GM18909 (cell line): ENCODE results near the gene DMRTC2.

Experiments used
- ATAC-seq: cut with Tn5 transposase; IDR thresholded peaks from one replicate; pipeline ENCODE4 v1.9.1; 2021; ENCODE audit warnings: mild to moderate bottlenecking; ENCODE audit not compliant: unreplicated experiment, poor library complexity

DMRTC2 gene

GRCh38 chr19:41845001-41845050, at the start of gene DMRTC2:
Gene DMRTC2, plus strand, starts transcription at chr19:41845042. Its CDS starts 2,387 bp downstream, at chr19:41847429.
- ATAC-seq, result no peak

DNA sequence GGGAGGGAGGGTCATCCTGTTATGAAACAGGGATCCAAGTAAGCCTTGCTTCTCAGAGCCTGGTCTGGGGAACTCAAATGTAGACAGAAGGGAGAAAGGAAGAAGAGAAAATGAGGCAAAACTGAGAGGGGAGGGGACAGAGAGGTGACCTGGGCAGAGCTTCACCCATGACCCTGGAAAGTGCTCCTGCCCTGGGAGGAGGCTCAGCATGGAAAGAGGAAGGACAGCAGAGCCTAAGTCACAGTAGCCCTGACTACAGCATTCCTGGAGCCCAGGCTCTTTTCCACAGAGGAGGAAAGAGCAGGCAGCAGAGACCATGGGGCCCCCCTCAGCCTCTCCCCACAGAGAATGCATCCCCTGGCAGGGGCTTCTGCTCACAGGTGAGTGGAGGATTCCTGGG, 48.5 kb upstream of the DMRTC2 start, which contains the start of gene CEACAM3:
Gene CEACAM3 (plus strand): TSS at position 226 of the 400 bp plus-strand sequence. CDS start 91 bp downstream, at position 317.
- no peak for ATAC-seq

DNA sequence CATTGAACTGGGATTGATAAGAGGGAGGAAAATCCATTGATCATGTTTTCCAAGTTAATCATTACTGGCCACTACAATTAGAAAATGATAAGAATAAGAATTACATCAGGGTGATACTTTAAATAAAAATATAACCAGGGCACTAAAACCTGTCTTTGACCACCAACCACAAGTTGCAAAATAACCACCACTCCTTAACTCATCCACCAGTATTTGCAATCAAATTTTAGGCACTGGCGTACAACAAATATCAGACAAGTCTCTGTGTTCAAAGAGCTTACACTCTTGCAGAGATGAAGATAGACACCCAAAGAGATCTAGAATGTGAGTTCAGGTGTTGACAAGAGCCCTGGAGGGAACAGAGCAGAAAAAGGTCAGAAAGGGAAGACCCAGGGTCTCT, 47.9 kb upstream of the DMRTC2 start:
- ATAC-seq, result no peak

- no peak for ATAC-seq
Observed at GRCh38 chr19:41799444-41800000, 45.3 kb upstream of the DMRTC2 start.

DNA sequence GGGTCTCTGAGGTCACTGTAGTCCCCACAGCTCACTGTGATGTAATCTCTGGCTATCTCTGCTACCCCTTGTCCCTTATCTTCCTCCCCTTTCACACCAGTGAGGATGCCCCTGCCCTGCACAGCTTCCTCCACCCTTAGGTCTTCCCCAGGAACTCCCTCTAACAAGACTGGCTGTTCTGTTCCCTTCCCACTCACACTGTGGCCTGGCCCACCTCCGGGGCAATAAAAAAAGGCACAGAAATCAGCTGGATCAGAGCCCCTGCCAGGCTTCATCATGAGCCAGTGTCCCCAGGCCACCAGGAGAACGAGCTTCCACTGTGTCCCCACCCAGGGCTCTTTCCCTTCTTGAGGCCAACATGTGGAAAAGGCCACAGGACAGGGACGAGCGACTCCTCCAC, 43.8 kb upstream of the DMRTC2 start:
- ATAC-seq, result no peak

GRCh38 chr19:41801792-41802211, 43.0 kb upstream of the DMRTC2 start:
- ATAC-seq, result no peak

GRCh38 chr19:41802770-41803169, 42.1 kb upstream of the DMRTC2 start:
- ATAC-seq, result no peak

GRCh38 chr19:41804336-41804735, 40.5 kb upstream of the DMRTC2 start:
- ATAC-seq, result no peak

- no peak for ATAC-seq
Observed at GRCh38 chr19:41807176-41807575, 37.7 kb upstream of the DMRTC2 start.

DNA sequence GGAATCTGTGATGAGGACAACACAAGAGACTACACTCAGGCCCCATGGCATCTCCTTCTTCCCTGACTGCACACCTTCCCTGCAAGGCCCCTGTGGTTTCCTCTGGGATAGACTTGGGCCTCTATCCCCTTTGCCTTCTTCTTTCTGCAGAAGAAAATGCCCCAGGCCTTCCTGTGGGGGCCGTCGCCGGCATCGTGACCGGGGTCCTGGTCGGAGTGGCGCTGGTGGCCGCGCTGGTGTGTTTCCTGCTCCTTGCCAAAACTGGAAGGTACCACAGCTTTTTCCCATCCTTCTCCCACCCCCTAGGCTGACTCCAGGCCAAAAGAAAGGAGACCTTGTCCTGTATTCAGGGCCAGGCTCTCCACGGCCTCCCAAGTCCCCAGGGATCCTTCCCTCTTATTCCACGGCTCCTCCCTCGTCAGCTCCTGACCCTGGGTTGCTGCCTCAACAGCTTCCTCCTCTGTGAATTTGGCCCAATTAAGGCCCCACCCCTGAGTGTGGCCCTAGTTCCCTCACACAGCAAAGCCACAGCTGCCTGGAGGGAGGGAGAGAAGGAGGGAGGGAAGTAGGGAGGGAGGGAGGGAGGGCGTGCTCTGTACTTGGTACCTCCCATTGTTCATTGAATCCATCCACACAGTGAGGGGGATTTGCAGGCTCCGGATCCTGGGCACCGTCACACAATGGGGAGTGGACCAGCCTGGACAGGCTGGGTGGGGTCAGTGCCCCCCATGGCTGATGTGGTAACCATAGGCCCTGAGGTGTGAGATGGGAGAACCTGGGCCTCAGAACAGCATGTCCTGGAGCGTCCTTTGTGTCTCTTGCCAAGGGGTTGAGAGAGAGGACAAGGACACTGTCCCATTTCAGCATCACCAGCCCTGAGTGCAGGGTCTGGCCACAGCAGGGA, 35.9 kb upstream of the DMRTC2 start:
- ATAC-seq, result no peak

DNA sequence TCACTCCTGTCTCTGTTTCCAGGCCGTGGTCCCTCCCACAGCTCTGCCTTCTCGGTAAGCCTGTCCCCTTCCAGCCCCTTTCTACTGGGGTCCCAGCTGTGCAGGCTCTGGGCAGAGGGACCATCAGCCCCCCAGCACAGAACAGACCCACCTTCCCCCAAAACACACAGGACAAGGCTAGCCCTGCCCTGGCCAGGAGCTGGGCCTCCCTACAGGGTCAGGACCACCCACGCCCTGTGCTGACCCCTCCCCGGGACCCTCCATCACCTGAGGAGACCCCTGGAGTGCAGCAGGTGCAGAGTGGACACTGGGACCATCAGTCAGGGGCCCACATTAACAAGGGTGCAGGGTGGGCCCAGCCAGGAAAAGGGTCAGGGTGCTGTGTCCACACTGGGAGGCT, 34.5 kb upstream of the DMRTC2 start:
- no peak for ATAC-seq

- ATAC-seq, result no peak
Observed at GRCh38 chr19:41811036-41811435, 33.8 kb upstream of the DMRTC2 start.

- no peak for ATAC-seq
Observed at GRCh38 chr19:41811981-41812380, 32.9 kb upstream of the DMRTC2 start.

DNA sequence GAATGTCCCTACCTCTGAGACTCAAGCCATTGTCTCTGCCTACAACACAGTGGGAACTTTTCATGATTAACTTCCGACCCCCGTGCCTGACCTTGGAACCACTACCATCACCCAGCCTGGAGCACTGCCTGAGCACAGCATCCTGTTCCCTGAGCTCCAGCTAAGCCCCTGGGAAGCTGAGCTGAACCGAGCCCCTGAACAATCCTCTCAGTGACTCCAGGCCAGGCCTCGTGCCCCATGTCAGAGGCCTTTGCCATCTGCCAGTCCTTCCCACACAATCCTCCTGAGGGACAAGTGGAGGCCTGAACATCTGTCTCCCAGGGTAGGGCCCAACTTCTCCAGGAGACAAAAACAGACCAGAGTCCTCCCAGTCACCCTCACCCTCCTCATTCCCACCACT, 30.9 kb upstream of the DMRTC2 start:
- no peak for ATAC-seq

DNA sequence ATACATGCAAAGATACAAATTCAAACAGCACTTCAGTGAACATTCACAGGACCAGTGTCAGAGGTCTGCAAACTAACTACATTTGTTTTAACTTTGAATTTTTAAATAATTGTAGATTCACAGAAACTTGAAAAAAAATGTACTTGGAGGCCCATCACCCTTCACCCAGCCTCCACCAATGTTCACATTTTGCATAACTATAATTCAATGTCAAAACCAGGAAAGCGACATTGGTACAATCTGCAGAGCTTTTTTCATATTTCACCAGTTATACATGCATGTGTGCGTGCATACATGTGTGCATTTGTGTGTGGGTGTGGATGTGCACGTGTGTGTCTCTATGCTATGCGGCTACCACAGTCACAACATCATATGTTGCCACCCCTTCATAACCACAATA, 29.5 kb upstream of the DMRTC2 start:
- no peak for ATAC-seq

DNA sequence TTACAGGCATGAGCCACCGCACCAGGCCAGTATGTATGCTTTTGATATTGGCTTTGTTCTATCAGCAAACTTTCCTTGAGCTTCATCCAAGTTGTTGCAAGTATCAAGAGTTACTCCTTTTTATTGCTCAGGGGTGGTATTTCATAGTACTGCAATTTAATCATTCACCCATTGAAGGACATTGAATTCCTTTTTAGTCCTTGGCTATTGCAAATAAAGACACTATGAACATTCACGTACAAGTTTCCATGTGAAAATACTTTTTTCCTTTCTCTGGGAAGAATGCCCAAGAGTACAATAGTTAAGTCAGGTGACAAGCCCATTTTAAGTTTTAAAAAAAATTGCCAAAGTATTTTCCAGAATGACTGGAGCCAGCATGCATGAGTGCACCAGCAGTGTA, 28.1 kb upstream of the DMRTC2 start:
- no peak for ATAC-seq

GRCh38 chr19:41821003-41821735, 23.7 kb upstream of the DMRTC2 start:
- no peak for ATAC-seq

- no peak for ATAC-seq
Observed at GRCh38 chr19:41837981-41838708, 6.7 kb upstream of the DMRTC2 start.

DNA sequence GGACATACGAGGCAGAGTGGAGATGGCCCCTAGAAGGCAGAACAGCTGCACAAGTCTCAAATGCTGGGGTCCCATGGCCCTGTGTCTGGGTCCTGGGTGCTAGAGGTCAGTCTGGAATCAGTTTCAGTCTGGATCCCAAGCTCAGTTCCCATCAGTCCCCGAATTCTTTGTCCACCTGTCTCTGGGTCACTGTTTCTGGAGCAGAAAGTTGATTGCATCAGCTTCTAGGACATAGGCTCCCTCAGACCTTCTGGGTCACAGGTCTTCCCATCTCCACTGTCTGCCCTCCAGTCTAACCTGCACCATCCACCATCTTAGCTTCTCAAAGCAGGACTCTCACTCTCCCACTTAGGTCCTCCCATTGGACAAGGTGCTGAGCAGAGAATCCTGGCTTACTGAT, 5.6 kb upstream of the DMRTC2 start:
- ATAC-seq, result no peak

GRCh38 chr19:41843371-41843770, 1.5 kb upstream of the DMRTC2 start:
- ATAC-seq, result no peak

DNA sequence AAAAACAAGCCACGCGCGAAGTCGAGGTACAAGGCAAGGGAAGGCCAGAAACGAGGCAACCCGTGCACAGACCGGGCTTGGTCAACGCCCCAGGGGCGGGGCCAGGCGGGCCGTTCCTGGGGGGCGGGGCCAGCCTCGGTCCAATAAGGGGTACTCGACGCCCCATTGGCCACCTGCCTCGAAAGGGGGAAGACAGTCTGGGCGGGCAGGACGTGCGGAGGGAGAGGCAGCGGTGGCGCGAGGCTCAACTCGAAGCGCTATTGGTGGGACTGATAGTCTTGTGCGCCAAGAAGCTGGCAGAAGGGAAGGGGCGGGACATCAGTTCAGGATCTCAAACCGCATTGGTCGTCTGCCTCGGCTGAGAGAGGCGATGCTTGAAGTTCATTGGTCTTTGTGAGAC, 241 bp upstream of the DMRTC2 start, which contains the start of gene LYPD4:
Gene LYPD4 (minus strand): TSS at position 83 of the 400 bp plus-strand sequence. CDS start 5,398 bp downstream, outside the sequence.
- ATAC-seq, result no peak
